HepG2 (cell line): ENCODE measurements around the gene LST1. TPM values are rescaled to one million over a fixed set of nuclear protein-coding genes. Genes with fewer than 3 reads are reported as not detected.

Experiments used
- ARHGAP35 ChIP-seq: sonication (generic); formaldehyde crosslinking; IDR thresholded peaks from 2 replicates; pipeline ENCODE4 v1.9.0; 2022; ENCODE audit warnings: mild to moderate bottlenecking, inconsistent platforms, moderate library complexity, missing genetic modification reagents, borderline replicate concordance
- CREBL2 ChIP-seq: sonication (generic); formaldehyde crosslinking; IDR thresholded peaks from 2 replicates; pipeline ENCODE4 v1.8.1; 2023; ENCODE audit warnings: missing genetic modification reagents, mild to moderate bottlenecking, borderline replicate concordance
- NBN ChIP-seq: fragments of 450-650 bp; conservative IDR thresholded peaks from 2 replicates; pipeline ENCODE4 v1.6.1; 2017
- POGK ChIP-seq: sonication (generic); formaldehyde crosslinking; conservative IDR thresholded peaks from 2 replicates; pipeline ENCODE4 v1.8.0; 2022; ENCODE audit warnings: mild to moderate bottlenecking, moderate library complexity, missing genetic modification reagents
- SMAD1 ChIP-seq: sonication (generic); formaldehyde crosslinking; IDR thresholded peaks from 2 replicates; pipeline ENCODE4 v1.4.0; 2020; ENCODE audit warnings: missing genetic modification reagents, low read depth, mild to moderate bottlenecking, borderline replicate concordance
- ZNF337 ChIP-seq: sonication (generic); formaldehyde crosslinking; IDR thresholded peaks from 2 replicates; pipeline ENCODE4 v1.5.1; 2020; ENCODE audit warnings: missing genetic modification reagents, low read depth, mild to moderate bottlenecking, borderline replicate concordance
- ZNF44 ChIP-seq: sonication (generic); formaldehyde crosslinking; IDR thresholded peaks from 2 replicates; pipeline ENCODE4 v1.5.1; 2020; ENCODE audit warnings: mild to moderate bottlenecking, missing genetic modification reagents
- ZNF446 ChIP-seq: sonication (generic); formaldehyde crosslinking; IDR thresholded peaks from 2 replicates; pipeline ENCODE4 v1.5.0; 2020; ENCODE audit warnings: mild to moderate bottlenecking, missing genetic modification reagents
- ZNF597 ChIP-seq: sonication (generic); formaldehyde crosslinking; IDR thresholded peaks from 2 replicates; pipeline ENCODE4 v1.5.0; 2020; ENCODE audit warnings: missing genetic modification reagents
- ZNF619 ChIP-seq: sonication (generic); formaldehyde crosslinking; IDR thresholded peaks from 2 replicates; pipeline ENCODE4 v1.4.0; 2020; ENCODE audit warnings: mild to moderate bottlenecking, missing genetic modification reagents
- ZNF644 ChIP-seq: IDR thresholded peaks from 2 replicates; pipeline ENCODE4 v1.6.1; 2016; ENCODE audit warnings: low read depth
- ZNF766 ChIP-seq: sonication (generic); formaldehyde crosslinking; IDR thresholded peaks from 2 replicates; pipeline ENCODE4 v1.5.0; 2020; ENCODE audit warnings: missing genetic modification reagents, borderline replicate concordance
- ZNF788 ChIP-seq: sonication (generic); formaldehyde crosslinking; IDR thresholded peaks from 2 replicates; pipeline ENCODE4 v1.5.0; 2020; ENCODE audit warnings: mild to moderate bottlenecking, missing genetic modification reagents, borderline replicate concordance
- polyA plus RNA-seq, 8 experiments: library from polyadenylated mRNA; depleted of rRNA in 3 of 8; stranded (reverse) in 7 of 8; unstranded in 1 of 8; fragments of >200 nt; fragmentation: Illumina TruSeq in 4 of 8; extraction: Trizol in 4 of 8; gene quantifications; 2 replicates each; pipeline versions ENCODE4 v1.2.1 to v1.2.3, GENCODE V29; 2011 to 2016; ENCODE audit warnings: low read depth in 4 of 8, missing spikeins in 1 of 8, mixed read lengths in 1 of 8; ENCODE audit not compliant: insufficient read depth in 1 of 8
- total RNA-seq, 5 experiments: library from RNA; depleted of rRNA; stranded (reverse); fragments of >200 nt; fragmentation: Illumina TruSeq; extraction: Trizol; gene quantifications; 2 replicates each; pipeline ENCODE4 v1.2.3, GENCODE V29; 2016; ENCODE audit warnings: low read depth in 1 of 5
- TF ChIP-seq, protein P1 (sequence below): sonication (generic); formaldehyde crosslinking; IDR thresholded peaks from 2 replicates; pipeline ENCODE4 v1.8.0; 2022; ENCODE audit warnings: low read depth, missing genetic modification reagents
- TF ChIP-seq, protein P2 (sequence below): sonication (generic); formaldehyde crosslinking; IDR thresholded peaks from 2 replicates; pipeline ENCODE4 v1.4.0; 2020; ENCODE audit warnings: missing genetic modification reagents, borderline replicate concordance

The LST1 gene
- total and polyA plus RNA-seq, 2 of the 13 experiments (the other 11 are each of a cell fraction or from before 2014, with no cell fraction given) = not detected

- TF ChIP-seq SMAD1 (CRISPR knock-in tag) (no peak), ARHGAP35 (CRISPR knock-in tag) (0 out of 2 replicates have a peak, but pooled peaks have one; percentile 35), POGK (CRISPR knock-in tag) (no peak; the same call in 1 of the 2 replicates), ZNF597 (CRISPR knock-in tag) (no peak), ZNF766 (CRISPR knock-in tag) (peak; percentile 86; the same call in 1 of the 2 replicates), ZNF619 (CRISPR knock-in tag) (no peak; the same call in 1 of the 2 replicates), CREBL2 (CRISPR knock-in tag) (no peak), ZNF446 (CRISPR knock-in tag) (no peak), ZNF644 (CRISPR knock-in tag) (no peak), NBN (no peak), ZNF337 (no peak), ZNF44 (CRISPR knock-in tag) (no peak), ZNF788 (CRISPR knock-in tag) (peak; percentile 90; the same call in 1 of the 2 replicates)
- TF ChIP-seq, protein P1, sequence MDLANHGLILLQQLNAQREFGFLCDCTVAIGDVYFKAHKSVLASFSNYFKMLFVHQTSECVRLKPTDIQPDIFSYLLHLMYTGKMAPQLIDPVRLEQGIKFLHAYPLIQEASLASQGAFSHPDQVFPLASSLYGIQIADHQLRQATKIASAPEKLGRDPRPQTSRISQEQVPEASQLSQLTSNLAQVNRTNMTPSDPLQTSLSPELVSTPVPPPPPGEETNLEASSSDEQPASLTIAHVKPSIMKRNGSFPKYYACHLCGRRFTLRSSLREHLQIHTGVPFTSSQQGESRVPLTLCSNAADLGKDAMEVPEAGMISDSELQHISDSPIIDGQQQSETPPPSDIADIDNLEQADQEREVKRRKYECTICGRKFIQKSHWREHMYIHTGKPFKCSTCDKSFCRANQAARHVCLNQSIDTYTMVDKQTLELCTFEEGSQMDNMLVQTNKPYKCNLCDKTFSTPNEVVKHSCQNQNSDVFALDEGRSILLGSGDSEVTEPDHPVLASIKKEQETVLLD (CRISPR knock-in tag) = no peak
- TF ChIP-seq, protein P2, sequence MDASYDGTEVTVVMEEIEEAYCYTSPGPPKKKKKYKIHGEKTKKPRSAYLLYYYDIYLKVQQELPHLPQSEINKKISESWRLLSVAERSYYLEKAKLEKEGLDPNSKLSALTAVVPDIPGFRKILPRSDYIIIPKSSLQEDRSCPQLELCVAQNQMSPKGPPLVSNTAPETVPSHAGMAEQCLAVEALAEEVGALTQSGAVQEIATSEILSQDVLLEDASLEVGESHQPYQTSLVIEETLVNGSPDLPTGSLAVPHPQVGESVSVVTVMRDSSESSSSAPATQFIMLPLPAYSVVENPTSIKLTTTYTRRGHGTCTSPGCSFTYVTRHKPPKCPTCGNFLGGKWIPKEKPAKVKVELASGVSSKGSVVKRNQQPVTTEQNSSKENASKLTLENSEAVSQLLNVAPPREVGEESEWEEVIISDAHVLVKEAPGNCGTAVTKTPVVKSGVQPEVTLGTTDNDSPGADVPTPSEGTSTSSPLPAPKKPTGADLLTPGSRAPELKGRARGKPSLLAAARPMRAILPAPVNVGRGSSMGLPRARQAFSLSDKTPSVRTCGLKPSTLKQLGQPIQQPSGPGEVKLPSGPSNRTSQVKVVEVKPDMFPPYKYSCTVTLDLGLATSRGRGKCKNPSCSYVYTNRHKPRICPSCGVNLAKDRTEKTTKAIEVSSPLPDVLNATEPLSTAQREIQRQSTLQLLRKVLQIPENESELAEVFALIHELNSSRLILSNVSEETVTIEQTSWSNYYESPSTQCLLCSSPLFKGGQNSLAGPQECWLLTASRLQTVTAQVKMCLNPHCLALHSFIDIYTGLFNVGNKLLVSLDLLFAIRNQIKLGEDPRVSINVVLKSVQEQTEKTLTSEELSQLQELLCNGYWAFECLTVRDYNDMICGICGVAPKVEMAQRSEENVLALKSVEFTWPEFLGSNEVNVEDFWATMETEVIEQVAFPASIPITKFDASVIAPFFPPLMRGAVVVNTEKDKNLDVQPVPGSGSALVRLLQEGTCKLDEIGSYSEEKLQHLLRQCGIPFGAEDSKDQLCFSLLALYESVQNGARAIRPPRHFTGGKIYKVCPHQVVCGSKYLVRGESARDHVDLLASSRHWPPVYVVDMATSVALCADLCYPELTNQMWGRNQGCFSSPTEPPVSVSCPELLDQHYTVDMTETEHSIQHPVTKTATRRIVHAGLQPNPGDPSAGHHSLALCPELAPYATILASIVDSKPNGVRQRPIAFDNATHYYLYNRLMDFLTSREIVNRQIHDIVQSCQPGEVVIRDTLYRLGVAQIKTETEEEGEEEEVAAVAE (CRISPR knock-in tag) = no peak; the same call in 1 of the 2 replicates
These were observed 33.9 kb downstream of the LST1 start (continued) for GRCh38 chr6:31619805-31620585.
